Measurements from ENCODE around the gene KIAA1210.

Gene KIAA1210

DNA sequence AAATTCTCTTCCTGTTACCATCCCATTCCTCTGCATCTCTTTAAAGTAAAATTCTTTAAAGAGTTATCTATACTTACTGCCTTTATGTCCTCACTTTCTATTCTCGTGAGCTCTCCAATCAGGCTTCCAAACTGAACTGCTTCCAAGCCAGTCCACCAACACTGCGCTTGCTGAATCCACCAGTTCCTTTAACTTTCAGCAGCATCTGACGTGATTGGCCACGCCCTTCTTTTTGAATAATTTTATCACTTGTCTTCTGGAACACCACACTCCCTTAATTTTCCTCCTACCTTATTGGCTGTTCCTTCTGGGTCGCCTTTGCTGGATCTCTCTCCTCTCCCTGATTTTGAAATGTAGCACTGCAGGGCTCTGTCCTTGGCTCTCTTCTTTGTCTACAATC, at the start of gene KIAA1210:
Gene KIAA1210 (minus strand): TSS at position 163 of the 400 bp plus-strand sequence. CDS start 4,170 bp downstream, outside the sequence.
- Mint-ChIP-seq H3K27ac (ENCODE audit: low read depth) (no peak within 1 kb of the TSS), H3K9me3 (no peaks in the 10 kb centered on the region), H3K27me3 (peaks cover 22% of the 10 kb centered on the region), H3K4me3 (no peak within 1 kb of the TSS), H3K4me1 (no peaks in the 10 kb centered on the region), H3K36me3 (ENCODE audit: insufficient read depth) (no peaks in the 10 kb centered on the region)
- no peak for ATAC-seq (replicated peaks; ENCODE audit: extremely low read depth, poor library complexity, severe bottlenecking)
- no peak for DNase-seq (ENCODE audit: low spot score in 2 of 2)

DNA sequence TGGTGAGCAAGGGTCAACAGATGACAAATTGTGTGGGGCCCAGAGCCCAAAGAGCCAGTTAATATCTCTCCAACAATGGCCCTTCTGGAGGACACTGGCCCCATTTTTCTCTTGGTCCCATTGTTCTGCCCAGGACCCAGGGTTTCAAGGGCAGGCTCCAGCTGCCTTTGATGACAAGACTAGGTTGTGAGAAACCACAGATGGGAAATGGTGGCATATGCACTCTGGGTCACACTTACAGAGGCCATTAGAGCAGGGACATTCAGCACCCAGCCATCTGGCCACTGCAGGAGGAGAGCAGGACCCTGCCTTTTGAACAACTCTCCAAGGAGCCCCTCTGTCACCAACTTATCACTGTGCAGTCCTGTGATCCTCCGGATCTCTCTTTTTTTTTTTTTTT, 49.7 kb upstream of the KIAA1210 start:
- no peaks in the 10 kb centered on the region for H3K9me3 Mint-ChIP-seq

DNA sequence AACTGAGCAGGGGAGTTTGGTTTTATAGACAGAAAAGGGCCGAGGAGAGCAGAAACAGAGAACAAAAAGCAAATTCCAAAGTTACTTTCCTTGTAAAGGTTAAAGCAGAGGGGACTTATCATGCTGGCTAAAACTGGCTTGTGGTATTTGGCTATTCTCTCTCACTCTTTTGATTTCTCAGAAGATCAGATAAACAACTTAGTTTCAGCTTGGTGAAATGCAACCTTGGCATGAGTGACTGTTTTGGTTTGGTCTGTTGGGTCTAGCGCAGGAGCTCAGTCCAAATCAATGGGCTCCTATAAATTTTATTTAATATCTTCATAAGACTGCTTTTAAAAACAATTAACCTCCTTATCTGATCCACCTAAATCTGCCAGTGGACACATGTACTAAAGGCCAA, 47.3 kb upstream of the KIAA1210 start:
- no peaks in the 10 kb centered on the region for H3K9me3 Mint-ChIP-seq
- no peak for ATAC-seq (replicated peaks; ENCODE audit: extremely low read depth, poor library complexity, severe bottlenecking)
- no peak overlapping the region for H3K27ac Mint-ChIP-seq (ENCODE audit: low read depth)
- DNase-seq (ENCODE audit: low spot score in 2 of 2), result no peak
- peaks cover 3% of the 10 kb centered on the region for H3K27me3 Mint-ChIP-seq
- no peaks in the 10 kb centered on the region for H3K36me3 Mint-ChIP-seq (ENCODE audit: insufficient read depth)
- no peak overlapping the region for H3K4me3 Mint-ChIP-seq
- no peaks in the 10 kb centered on the region for H3K4me1 Mint-ChIP-seq

More for the DNA sequence above, 49.7 kb upstream of the KIAA1210 start:
- no peak overlapping the region for H3K4me3 Mint-ChIP-seq
- no peaks in the 10 kb centered on the region for H3K4me1 Mint-ChIP-seq
- H3K27ac Mint-ChIP-seq (ENCODE audit: low read depth), result no peak overlapping the region
- H3K36me3 Mint-ChIP-seq (ENCODE audit: insufficient read depth), result no peaks in the 10 kb centered on the region
- no peaks in the 10 kb centered on the region for H3K27me3 Mint-ChIP-seq
- no peak for DNase-seq (ENCODE audit: low spot score in 2 of 2)
- no peak for ATAC-seq (replicated peaks; ENCODE audit: extremely low read depth, poor library complexity, severe bottlenecking)

DNA sequence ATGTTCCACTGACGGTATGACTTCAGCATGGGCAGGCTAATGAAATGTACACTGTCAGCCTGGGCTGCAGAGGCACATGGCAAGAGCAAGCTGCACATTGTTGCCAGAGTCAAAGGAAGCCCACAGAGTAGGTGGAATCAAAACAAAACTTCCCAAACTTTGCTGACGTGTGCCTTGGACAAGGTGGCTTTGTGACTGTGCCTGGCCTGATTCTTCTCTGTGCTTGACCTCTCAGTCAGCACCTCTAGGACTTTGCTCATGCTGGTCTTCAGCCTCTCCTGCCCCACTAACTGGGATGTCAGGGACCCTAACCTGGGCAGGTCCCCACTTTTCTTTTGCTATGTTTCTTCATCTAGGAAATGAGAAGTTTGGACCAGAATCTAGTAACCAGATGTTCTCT, 40.5 kb upstream of the KIAA1210 start:
- peaks cover 10% of the 10 kb centered on the region for H3K27me3 Mint-ChIP-seq
- no peaks in the 10 kb centered on the region for H3K4me1 Mint-ChIP-seq
- H3K9me3 Mint-ChIP-seq, result no peaks in the 10 kb centered on the region
- H3K27ac Mint-ChIP-seq (ENCODE audit: low read depth), result no peak overlapping the region
- ATAC-seq (replicated peaks; ENCODE audit: extremely low read depth, poor library complexity, severe bottlenecking), result no peak
- no peak overlapping the region for H3K4me3 Mint-ChIP-seq
- H3K36me3 Mint-ChIP-seq (ENCODE audit: insufficient read depth), result no peaks in the 10 kb centered on the region
- no peak for DNase-seq (ENCODE audit: low spot score in 2 of 2)

DNA sequence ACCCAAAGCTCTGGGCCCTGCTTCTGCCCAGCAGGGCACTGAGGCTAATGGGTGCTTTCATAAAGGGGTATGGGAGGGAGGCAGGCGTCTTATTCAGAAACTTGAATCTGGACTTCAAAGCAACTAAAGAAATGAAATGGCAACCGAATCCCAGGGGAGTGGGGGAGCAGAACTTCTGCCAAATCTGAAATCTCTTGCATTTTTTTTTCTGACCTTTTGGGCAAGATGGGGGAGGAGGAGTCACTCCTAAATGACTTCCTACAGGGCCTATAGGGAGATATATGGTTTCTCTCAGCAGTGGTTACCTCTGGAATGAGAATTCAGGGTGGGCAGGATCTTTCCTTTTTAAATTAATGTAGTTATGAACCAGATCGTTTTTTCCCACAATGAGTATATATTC, 30.6 kb upstream of the KIAA1210 start:
- peaks cover 30% of the 10 kb centered on the region for H3K27me3 Mint-ChIP-seq
- no peaks in the 10 kb centered on the region for H3K36me3 Mint-ChIP-seq (ENCODE audit: insufficient read depth)
- no peak for DNase-seq (ENCODE audit: low spot score in 2 of 2)
- no peak overlapping the region for H3K4me3 Mint-ChIP-seq
- no peak for ATAC-seq (replicated peaks; ENCODE audit: extremely low read depth, poor library complexity, severe bottlenecking)
- no peak overlapping the region for H3K27ac Mint-ChIP-seq (ENCODE audit: low read depth)
- no peaks in the 10 kb centered on the region for H3K9me3 Mint-ChIP-seq
- no peaks in the 10 kb centered on the region for H3K4me1 Mint-ChIP-seq

DNA sequence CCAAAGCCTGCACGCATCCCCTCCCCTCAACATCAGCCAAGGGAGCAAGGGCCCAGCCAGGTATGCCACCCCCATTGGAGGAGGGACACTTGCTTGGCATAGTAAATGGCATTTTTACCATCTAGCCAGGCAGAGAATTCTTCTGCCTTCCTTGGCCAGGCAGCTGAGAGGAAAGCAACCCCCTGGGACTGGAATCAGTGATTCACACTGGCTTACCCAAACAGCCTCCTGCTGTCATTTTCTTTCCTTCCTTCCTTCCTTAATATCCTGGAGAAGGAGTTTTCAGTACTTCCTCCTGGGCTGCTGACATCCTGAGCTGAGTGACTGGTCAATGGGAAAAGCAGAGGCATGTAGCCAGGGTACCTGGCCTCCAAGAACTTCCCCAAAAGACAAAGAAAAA, 28.6 kb upstream of the KIAA1210 start:
- Mint-ChIP-seq H3K27me3 (peaks cover 30% of the 10 kb centered on the region), H3K4me1 (no peaks in the 10 kb centered on the region), H3K27ac (ENCODE audit: low read depth) (no peak overlapping the region), H3K4me3 (no peak overlapping the region), H3K36me3 (ENCODE audit: insufficient read depth) (no peaks in the 10 kb centered on the region), H3K9me3 (no peaks in the 10 kb centered on the region)
- ATAC-seq (replicated peaks; ENCODE audit: extremely low read depth, poor library complexity, severe bottlenecking) (no peak), DNase-seq (ENCODE audit: low spot score in 2 of 2) (no peak)

DNA sequence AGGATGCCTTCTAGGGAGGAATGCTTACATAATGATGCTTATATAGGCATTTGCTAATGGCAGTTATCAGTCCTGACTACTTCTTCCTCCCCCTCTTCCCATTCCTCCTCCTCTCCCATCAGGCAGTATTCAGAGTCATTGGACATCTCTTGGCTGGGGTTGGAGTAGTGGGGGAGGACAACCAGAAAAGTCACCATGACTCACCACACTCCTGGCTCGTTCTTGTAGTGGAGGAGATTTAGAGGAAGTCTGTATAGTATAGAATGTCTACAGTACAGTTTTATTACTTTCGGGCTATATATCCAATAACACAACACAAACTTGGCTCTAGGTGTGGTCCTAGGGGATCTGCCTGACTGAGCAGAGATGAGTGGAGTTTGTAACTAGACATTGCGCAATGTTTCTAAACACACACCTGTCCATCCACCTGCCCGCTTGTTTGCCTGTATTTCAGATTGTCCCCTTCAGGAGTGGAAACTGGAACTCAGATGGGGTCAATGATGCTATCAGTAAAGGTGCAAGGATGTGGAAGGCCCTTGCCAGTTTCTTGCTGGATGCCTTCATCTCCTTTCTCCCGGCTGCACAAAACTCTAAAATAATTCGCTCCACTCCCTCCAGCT, 27.9 kb upstream of the KIAA1210 start:
- no peak overlapping the region for H3K27ac Mint-ChIP-seq (ENCODE audit: low read depth)
- no peak overlapping the region for H3K4me3 Mint-ChIP-seq
- H3K27me3 Mint-ChIP-seq, result peaks cover 28% of the 10 kb centered on the region
- H3K9me3 Mint-ChIP-seq, result no peaks in the 10 kb centered on the region
- DNase-seq (ENCODE audit: low spot score in 2 of 2) (no peak), ATAC-seq (replicated peaks; ENCODE audit: extremely low read depth, poor library complexity, severe bottlenecking) (no peak)
- H3K36me3 Mint-ChIP-seq (ENCODE audit: insufficient read depth), result no peaks in the 10 kb centered on the region
- no peaks in the 10 kb centered on the region for H3K4me1 Mint-ChIP-seq

DNA sequence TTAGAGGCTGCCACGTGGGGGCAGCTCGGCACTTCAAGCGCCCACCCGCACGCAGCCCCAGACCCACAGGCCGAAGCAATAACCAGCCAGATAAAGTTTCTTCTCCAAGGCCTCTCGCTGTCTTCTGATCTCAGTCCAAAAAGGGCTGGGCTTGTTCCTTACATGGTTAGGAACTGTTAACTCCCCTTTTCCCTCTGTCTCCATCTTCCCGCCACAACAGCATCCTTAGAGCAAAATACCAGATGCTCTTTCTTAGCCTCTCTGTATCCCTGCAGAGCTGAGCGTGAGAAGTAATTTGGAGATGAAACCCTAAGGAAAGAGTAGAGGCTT, 23.4 kb upstream of the KIAA1210 start:
- Mint-ChIP-seq H3K27me3 (no peaks in the 10 kb centered on the region), H3K9me3 (no peaks in the 10 kb centered on the region), H3K4me3 (no peak overlapping the region), H3K27ac (ENCODE audit: low read depth) (no peak overlapping the region), H3K4me1 (no peaks in the 10 kb centered on the region), H3K36me3 (ENCODE audit: insufficient read depth) (no peaks in the 10 kb centered on the region)
- ATAC-seq (replicated peaks; ENCODE audit: extremely low read depth, poor library complexity, severe bottlenecking) (no peak), DNase-seq (ENCODE audit: low spot score in 2 of 2) (no peak)

DNA sequence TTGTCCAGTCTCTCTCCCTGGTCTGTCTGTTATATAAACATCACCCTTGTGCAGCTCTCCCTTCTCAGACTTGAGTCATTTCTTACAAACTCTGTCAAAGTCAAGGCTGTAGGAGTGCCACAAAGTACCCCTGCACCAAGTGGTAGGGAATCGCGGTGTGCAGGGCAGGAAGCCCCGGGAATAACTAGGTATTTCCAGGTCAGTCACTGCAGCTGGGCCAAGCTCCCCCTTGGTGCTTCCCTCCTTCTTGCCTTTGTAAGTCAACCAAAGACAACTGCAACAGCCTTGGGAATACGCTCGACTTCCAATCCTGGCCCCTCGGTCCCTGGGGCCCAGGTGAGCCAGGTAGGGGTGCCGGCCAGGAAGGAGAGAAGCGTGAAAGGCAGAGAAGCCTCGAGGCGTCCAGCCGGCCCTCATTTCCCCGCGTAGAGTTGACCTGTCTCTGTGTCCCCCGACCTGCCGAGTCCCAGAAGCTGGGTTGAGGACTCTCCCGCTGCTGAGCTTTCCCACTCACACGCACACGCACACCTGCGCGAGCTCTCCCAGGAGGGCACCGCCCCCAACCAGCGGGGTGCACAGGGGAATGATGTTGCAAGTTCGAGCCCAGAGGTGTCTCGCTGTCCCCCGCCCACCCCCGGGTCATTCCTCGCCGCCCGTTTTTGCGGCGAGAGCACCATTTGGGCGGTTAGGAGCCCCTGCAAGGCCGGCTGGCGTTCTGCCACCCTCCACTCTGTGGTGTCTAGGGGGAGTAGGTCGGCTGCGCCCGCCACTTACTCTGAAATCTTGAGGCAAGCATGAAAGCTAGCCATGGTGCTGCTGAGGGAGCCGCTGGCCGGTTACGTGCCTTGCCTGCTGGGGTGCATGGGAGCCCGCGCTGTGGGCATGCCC, 22.8 kb upstream of the KIAA1210 start:
- Mint-ChIP-seq H3K9me3 (no peaks in the 10 kb centered on the region), H3K27me3 (no peaks in the 10 kb centered on the region), H3K36me3 (ENCODE audit: insufficient read depth) (no peaks in the 10 kb centered on the region), H3K27ac (ENCODE audit: low read depth) (no peak overlapping the region), H3K4me1 (no peaks in the 10 kb centered on the region), H3K4me3 (no peak overlapping the region)
- no peak for DNase-seq (ENCODE audit: low spot score in 2 of 2)
- no peak for ATAC-seq (replicated peaks; ENCODE audit: extremely low read depth, poor library complexity, severe bottlenecking)

DNA sequence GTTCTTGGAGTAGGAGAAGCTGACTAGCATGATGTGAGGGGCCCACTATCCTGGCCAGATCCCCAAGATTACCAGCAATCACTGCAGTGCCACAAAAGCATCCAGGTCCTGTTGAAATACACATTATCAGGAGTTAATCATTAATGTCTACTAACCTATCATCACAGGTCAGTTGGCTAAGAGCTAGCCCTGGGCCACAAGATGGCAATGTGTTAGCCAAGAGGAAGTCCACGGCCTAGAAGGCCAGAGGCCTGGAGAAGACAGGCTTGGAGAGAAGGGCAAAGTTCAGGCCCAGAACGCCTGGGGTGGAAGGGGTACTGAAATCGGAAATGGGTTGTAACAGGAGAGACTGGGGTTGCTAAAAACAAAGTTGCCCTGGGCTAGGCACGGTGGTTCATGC, 19.9 kb upstream of the KIAA1210 start:
- ATAC-seq (replicated peaks; ENCODE audit: extremely low read depth, poor library complexity, severe bottlenecking) (no peak), DNase-seq (ENCODE audit: low spot score in 2 of 2) (no peak)
- H3K4me3 Mint-ChIP-seq, result no peak overlapping the region
- H3K27me3 Mint-ChIP-seq, result no peaks in the 10 kb centered on the region
- H3K27ac Mint-ChIP-seq (ENCODE audit: low read depth), result no peak overlapping the region
- H3K4me1 Mint-ChIP-seq, result no peaks in the 10 kb centered on the region
- no peaks in the 10 kb centered on the region for H3K9me3 Mint-ChIP-seq
- H3K36me3 Mint-ChIP-seq (ENCODE audit: insufficient read depth), result peaks cover 2% of the 10 kb centered on the region

DNA sequence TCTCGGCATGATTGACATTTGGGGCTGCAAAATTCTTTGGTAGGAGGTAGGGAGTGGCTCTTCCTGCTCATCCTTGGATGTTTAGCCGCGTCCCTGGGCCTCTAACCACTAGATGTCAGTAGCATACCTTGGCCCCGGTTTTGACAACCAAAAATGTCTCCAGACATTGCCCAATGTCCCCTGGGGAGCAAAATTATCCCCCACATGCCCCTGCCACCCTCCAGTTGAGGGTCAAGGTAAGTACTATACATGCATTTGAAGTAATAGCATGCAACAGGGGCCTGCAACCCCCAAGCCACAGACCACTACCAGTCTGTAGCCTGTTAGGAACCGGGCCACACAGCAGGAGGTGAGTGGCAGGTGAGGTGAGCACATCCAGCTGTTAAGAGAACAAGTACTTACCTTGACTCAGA, 17.6 kb upstream of the KIAA1210 start:
- no peak overlapping the region for H3K27ac Mint-ChIP-seq (ENCODE audit: low read depth)
- no peaks in the 10 kb centered on the region for H3K27me3 Mint-ChIP-seq
- H3K9me3 Mint-ChIP-seq, result no peaks in the 10 kb centered on the region
- DNase-seq (ENCODE audit: low spot score in 2 of 2) (no peak), ATAC-seq (replicated peaks; ENCODE audit: extremely low read depth, poor library complexity, severe bottlenecking) (no peak)
- no peaks in the 10 kb centered on the region for H3K4me1 Mint-ChIP-seq
- H3K4me3 Mint-ChIP-seq, result no peak overlapping the region
- H3K36me3 Mint-ChIP-seq (ENCODE audit: insufficient read depth), result peaks cover 2% of the 10 kb centered on the region

DNA sequence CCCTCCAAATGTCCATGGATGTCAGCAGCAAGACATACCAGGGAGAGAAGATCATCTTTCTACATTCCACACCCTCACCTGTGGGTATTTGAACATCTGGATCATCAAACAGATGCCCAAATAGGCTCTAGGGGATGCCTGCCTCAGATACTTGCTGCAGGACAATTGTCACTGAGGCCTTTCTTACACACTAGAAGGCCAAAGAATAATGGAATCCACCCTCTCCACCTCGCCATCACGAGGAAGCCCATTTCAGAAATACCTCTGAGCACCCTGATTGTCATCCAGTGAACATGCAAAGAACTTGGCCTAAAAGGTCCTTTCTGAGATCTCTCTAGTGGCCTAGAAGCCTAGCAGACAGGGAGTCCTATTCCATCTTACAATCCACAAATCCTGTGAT, 6.9 kb upstream of the KIAA1210 start:
- DNase-seq (ENCODE audit: low spot score in 2 of 2) (no peak), ATAC-seq (replicated peaks; ENCODE audit: extremely low read depth, poor library complexity, severe bottlenecking) (no peak)
- Mint-ChIP-seq H3K27ac (ENCODE audit: low read depth) (no peak overlapping the region), H3K9me3 (no peaks in the 10 kb centered on the region), H3K27me3 (peaks cover 32% of the 10 kb centered on the region), H3K4me3 (no peak overlapping the region), H3K36me3 (ENCODE audit: insufficient read depth) (no peaks in the 10 kb centered on the region), H3K4me1 (no peaks in the 10 kb centered on the region)

DNA sequence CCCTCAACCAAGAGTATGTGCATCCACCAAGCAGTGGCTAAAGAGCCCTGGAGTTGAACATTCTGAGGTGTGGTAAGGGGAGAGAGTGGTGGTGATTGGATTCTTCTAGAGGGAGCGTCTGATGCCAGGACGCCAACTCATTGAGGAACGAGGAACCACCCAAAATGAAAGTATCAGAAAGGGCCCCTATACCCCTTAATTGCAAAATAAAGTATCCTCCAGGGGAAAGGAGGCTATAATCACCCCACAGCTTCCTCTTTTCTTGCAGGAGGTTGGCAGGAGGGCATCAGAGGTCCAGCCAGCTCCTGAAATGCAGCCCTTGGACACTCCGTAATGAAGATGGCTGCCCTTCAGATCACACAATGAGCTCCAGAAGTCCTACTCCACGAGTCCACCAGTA, 5.3 kb upstream of the KIAA1210 start:
- H3K36me3 Mint-ChIP-seq (ENCODE audit: insufficient read depth), result no peaks in the 10 kb centered on the region
- H3K27ac Mint-ChIP-seq (ENCODE audit: low read depth), result no peak overlapping the region
- no peak for ATAC-seq (replicated peaks; ENCODE audit: extremely low read depth, poor library complexity, severe bottlenecking)
- no peaks in the 10 kb centered on the region for H3K9me3 Mint-ChIP-seq
- no peak for DNase-seq (ENCODE audit: low spot score in 2 of 2)
- no peak overlapping the region for H3K4me3 Mint-ChIP-seq
- peaks cover 32% of the 10 kb centered on the region for H3K27me3 Mint-ChIP-seq
- no peaks in the 10 kb centered on the region for H3K4me1 Mint-ChIP-seq

Data from central memory CD8-positive, alpha-beta T cell (primary cell).